Stimulated activated CD4-positive, alpha-beta T cell treated with anti-CD3 and anti-CD28 coated beads, Interleukin-12 subunit alpha, Interleukin-12 subunit beta, amount 100 ng/mL, for 4 hours (primary cell): ENCODE data around the gene ARHGAP20.
"Not testable (repeated sequence)": the region's sequence is repeated elsewhere in the genome, so short reads cannot be mapped to it uniquely, and the experiment has no call there.

ENCODE experiments used
- DNase-seq: peaks from one replicate; pipeline ENCODE4 v3.0.0-alpha.2; 2020

ARHGAP20 gene

GRCh38 chr11:110716361-110716760, 4.1 kb upstream of the ARHGAP20 start:
- no peak for DNase-seq

DNA sequence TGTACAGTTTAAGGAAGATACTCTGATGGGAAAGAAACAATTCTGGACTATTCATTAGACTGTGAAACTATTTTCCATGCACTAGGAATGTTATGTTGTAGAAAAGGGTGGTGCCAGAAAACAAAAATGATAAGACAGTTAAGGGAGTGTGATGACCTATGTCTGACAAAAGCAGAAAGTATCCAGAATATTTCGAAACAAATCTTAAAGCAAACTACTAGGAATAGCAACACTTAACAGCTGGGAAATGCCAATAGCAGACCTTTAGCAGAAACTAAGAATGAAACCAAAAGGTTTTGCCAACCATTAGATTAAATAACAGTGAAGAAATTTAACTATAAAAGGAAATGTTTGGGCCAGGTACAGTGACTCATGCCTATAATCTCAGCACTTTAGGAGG, 3.3 kb upstream of the ARHGAP20 start:
- no peak for DNase-seq

GRCh38 chr11:110713449-110713776, 1.2 kb upstream of the ARHGAP20 start:
- DNase-seq, result no peak

- no peak for DNase-seq
Measured at GRCh38 chr11:110712659-110713448, 617 bp upstream of the ARHGAP20 start.

- DNase-seq, result no peak
Measured at GRCh38 chr11:110711448-110711775, 825 bp downstream of the ARHGAP20 start.

GRCh38 chr11:110710628-110711381, 1.4 kb downstream of the ARHGAP20 start:
- DNase-seq, result no peak

GRCh38 chr11:110704210-110704864, 7.9 kb downstream of the ARHGAP20 start:
- no peak for DNase-seq

DNA sequence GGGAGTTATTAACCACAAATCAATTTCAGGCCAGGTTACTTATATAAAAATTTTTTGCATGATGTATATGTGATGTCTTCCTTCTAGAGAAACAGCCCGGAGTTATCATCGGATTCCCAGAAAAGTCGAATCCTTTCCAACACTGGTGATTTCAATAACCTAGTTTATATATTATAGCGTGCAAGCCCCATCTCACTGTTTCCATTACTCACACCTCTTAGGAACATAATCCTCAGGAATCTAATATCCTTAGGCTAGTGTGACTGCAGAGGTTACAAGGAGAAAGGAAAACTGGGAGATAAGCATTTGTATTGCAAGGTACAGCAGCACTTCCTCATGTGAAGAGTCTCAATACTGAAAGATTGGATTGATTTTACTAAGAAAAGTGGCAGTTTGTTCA, 20.3 kb downstream of the ARHGAP20 start:
- no peak for DNase-seq

DNA sequence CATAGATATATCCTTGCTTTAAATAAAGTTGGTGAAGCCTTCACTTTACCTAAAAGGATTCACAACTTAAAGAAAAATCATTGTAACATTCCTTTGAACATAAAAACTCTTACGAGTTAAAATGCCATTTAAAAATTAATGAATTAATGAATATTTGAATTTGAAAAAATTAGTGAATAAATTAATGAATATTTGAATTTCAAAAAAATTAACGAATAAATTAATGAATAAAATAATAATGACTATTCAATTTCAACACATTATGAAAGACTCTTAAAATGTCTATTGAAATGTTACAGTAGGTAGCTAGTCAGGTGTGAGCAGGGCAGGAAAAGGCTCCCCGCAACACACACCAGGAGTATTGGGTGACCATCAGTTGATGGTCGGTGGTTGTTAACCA, 22.9 kb downstream of the ARHGAP20 start:
- DNase-seq, result no peak

DNA sequence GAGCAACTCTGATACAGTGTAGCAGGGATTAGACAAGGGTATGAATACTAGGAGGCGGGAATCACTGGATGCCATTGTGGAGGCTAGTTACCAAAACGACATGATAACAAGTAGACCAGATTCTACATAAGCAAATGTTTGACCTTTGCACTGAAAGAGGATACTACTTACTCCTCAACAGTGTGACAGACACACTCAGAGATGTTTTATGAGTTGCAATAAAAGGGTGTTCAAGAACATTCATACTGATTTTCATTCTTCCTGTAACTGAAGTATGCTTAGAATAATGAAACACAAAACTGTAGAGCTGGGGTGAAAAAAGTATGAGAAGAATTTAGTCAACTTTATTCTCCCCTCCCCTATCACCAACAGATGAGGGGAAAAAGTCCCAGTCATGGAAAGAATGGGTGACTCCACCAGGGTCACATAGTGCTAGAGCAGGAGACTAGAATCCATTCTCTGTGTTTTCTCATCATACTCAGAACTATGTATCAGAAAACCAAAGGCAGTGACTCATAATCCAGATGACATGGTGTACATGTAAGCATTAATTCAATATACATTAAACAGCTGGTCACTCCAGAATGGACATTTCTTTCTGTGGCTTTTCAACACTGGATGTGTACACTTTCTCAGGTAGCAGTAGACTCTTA, 32.8 kb downstream of the ARHGAP20 start:
- no peak for DNase-seq

- no peak for DNase-seq
Measured at GRCh38 chr11:110675548-110675947, 36.7 kb downstream of the ARHGAP20 start.

DNA sequence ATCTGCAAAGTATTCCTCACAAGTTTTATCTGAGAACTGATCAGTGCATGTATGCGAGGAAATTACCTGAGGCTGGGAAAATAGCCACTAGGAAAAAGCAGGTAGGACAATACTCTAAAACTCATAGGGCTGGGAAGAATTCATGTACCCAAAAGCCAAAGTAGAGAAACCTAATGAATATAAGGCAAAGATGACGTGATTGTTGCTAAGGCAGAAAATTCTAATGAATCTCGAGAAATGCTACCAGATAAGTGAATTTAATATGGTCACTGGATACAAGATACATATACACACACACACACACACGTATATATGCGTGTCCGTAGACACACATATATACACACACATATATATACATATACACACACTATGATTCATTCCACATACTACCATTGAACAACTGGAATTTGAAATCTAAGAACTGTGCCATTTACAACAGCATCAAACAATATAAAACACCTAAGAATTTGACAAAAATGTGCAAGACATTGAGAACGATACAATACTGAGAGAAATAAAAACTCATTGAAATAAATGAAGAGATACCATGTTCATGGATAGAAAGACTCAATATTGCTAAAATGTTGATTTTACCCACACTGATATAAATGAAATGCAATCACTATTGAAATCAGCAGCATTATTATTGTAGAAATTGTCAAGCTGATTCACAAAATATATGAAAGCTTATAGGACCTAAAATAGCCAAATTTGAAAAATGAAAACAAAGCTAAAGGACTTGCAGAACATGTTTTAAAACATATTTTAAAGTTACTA, 46.4 kb downstream of the ARHGAP20 start:
- DNase-seq, result no peak

DNA sequence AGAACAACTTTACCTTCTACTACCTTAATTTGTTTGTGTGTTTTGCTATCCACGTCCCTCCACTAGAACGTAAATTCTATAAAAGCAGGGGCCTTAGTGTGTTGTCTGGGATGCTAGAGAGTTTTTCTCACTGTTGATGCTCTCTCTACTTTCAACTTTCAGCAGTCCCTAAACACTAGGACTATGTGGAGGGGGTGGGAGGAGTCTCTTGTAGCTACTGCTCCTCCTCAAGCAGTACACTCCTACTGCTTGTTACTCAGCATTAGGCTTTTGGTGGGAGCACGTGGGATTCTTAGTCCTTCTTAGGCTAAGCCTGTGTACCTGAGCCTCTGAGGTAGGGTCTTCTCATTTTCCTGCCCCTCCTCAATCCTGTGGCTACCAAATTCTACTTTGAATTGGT, 56.3 kb downstream of the ARHGAP20 start:
- DNase-seq, result no peak

DNA sequence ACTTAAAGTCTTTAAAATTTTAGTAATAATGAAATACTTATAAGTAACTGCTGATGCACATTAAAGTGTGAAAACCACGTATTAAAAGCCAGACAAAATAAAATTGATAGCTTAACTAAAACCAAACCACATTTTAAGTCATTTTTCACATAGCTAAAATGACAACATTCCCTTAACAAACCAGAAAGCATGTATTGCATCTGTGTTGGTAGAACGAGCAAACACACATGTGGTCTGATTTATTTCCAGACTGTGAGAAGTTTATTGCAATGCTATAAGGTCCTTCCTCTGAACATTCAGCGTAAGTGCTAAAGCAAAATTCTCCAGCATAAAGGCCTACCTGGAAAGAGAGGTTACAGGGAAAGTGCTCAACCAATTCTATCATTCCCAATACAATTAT, 57.8 kb downstream of the ARHGAP20 start:
- no peak for DNase-seq

DNA sequence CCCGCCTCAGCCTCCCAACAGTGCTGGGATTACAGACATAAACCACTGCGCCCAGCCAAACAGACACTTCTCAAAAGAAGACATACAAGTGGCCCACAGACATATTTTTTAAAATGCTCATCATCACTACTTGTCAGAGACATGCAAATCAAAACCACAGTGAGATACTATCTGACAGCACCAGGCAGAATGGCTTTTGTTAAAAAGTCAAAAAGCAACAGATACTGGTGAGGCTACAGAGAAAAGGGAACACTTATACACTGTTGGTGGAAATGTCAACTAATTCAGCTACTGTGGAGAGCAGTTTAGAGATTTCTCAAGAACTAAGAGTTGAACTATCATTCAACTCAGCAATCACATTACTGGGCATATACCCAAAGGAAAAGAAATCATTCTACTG, 67.0 kb downstream of the ARHGAP20 start:
- DNase-seq, result no peak

- no peak for DNase-seq
Measured at GRCh38 chr11:110634370-110634769, 77.9 kb downstream of the ARHGAP20 start.

GRCh38 chr11:110631551-110631950, 80.7 kb downstream of the ARHGAP20 start:
- no peak for DNase-seq

GRCh38 chr11:110629594-110629993, 82.6 kb downstream of the ARHGAP20 start:
- DNase-seq, result no peak

DNA sequence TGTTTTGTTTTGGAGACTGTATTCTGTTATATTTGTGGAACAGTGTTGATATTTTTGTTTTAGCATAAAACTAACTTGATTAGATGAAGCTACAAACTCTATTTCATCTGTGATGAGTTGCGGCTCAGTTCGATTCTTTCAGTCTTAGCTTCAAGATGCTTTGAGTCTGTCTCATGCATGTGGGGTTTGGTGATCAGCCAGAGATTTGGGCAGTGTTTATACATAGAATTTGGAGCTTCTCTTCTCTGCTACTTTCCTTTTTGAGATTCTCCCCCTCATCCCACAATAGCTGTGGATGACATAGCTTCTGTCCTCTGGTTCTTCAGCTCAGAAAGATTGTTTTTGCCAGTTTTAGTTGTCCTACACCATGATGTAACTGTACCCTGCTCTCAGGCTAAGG, 90.4 kb downstream of the ARHGAP20 start:
- DNase-seq, result no peak

- DNase-seq, result not testable (repeated sequence)
Measured at GRCh38 chr11:110619366-110619765, 92.9 kb downstream of the ARHGAP20 start.

GRCh38 chr11:110614031-110614430, 98.2 kb downstream of the ARHGAP20 start:
- no peak for DNase-seq

GRCh38 chr11:110613197-110613918, 98.9 kb downstream of the ARHGAP20 start:
- DNase-seq, result no peak
